Endometrial microvascular endothelial cells (primary cell): ENCODE results near the gene ADORA3. TPM values are rescaled to one million over a fixed set of nuclear protein-coding genes. Genes with fewer than 3 reads are reported as not detected.

Experiments used
- in situ Hi-C: cut with HindIII; loops from 2 replicates; pipeline ENCODE4 v1.10.0; 2017; ENCODE audit warnings: low sequenced_read_pairs, low pct_unique_long_range_greater_than_20kb; ENCODE audit errors: inconsistent ontology term
- total RNA-seq: library from RNA; depleted of rRNA; stranded (reverse); fragments of >200 nt; gene quantifications from one replicate; pipeline ENCODE4 v1.2.3, GENCODE V29; 2015; ENCODE audit errors: inconsistent ontology term

Gene ADORA3
- total RNA-seq, 1 donor from 2014 or later = not detected

DNA sequence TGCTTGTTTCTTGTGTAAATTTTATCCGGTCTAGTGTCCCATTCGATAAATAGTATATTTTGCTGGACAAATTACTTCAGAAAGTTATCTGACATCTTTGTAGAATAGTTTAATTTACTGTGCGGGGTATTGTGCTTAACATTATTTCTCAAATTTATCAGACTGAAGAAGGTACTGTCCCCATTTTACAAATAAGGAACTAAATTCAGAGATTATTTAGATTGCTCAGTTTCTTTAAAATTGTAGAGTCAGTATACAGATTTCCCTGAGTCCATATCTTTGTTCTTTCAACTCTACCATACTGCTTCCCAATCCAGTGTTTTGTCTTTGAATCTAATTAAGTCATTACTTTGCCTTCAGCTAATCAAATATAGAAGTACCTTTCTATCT, 47.8 kb downstream of the ADORA3 start:
- in situ Hi-C loops = no loop called here

DNA sequence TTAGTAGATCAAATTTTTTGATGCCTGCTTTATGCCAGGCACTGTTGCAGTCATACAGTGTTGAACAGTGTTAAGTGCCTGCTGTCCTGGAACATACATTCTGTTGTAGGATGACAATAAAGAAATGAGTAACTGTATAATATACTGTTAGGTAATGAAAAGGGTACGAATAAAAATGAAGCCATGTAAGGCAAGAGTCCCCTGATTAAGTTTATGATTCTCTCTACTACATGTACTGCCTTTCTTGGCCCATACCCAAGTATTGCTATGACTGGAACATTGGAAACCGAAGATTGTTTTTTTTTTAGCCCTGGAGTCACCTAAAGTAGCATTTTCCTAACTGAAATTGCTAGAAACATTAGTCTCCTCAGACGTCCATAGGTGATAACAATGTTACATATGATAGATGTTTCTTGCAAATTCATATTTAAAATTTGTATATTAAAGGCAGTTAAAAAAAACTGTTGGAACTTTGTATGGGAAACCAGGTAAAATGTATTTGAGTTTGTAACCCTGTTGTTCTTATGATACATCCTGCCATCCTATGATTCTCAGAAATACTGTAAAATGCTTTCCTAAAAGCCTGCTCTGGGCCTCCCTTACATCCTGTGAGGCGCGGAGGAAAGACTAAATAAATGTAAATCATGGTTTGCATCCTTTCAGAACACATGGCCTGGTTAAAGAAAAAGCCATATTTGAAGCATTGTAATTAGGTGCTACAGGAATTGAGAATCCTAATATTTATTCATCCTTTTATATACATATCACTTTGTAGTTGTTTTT, 48.4 kb downstream of the ADORA3 start:
- in situ Hi-C loops = no loop called here

DNA sequence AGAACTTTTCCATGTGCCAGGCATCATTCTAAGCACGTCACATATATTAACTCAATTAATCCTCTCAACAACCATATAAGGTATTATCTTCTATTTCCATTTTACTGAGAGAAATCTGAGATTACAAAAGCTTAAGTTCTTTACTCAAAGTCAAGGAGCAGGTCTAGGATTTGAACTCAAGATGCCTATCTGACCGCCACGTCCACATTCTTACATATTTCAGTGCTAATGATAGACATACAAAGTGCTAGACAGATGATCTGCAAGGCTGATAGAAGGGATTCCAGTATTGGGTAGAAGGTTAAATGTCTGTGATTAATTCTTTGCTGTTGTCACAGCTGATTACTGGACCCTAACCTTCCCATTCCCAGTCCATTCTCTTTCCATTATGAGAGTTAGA, 49.7 kb downstream of the ADORA3 start:
- in situ Hi-C loops = no loop called here

DNA sequence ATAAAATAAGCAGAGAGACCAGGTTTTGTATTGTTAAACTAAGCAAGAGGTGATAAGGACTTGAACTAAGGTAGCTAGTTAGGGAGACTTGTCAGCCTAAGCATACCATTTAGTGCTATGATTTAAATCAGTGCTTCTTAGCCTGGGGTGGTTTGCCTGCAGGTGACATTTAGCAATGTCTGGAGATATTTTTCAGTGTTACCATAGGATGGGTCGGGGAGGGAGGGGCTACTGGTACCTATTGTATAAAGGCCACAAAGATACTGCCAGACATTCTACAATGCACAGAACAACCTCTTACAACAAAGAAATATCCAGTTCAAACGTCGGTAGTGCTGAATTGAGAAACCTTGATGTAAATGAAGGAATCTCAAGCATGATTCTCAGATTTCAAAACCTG, 50.9 kb downstream of the ADORA3 start:
- in situ Hi-C loops = no loop called here

DNA sequence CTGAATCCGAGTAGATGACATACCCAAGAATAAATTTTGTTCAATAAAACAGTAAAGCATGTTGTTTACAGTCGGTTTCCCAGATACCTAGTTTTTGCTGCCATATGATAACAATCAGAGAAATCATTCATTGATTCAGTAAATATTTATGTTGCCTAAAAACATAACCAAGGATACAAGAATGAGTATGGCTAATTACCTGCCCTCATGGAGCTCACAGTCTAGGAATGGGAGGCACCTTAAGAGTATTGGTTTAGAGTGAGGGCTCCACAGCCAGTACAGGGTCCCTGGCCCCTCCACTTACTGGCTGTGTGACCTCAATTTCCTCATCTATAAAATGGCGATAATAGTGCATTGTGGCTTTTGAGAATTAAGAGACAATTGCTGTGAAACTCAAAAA, 53.2 kb downstream of the ADORA3 start:
- in situ Hi-C loops = no loop called here

DNA sequence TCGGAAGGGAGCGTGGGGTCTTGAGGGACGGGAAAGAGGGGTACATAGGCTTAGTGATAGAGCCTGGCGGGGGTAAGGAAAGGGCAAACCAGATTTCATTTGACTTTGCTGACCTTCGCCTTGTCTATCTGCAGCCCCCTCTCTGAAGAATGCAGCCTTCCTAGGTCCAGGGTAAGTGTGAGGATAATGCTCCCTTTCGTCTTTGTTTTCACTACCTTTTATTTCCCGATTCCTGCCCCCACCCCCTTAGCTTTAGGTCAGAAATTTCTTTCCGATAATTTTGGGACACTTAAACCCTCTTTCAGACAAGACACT, 53.8 kb downstream of the ADORA3 start:
- in situ Hi-C loops = no loop called here

Other genes with a start within 250 kb of the ADORA3 start
- gene CHIA, start 212.8 kb downstream of the ADORA3 start, total RNA-seq = not detected
- gene OVGP1, start 75.9 kb downstream of the ADORA3 start, total RNA-seq = not detected
- 98.9 TPM for gene WDR77, start 54.4 kb downstream of the ADORA3 start, total RNA-seq
- 382 TPM for gene ATP5PB, start 54.2 kb downstream of the ADORA3 start, total RNA-seq
- gene C1orf162, start 29.6 kb downstream of the ADORA3 start, total RNA-seq = 0.19 TPM
- gene TMIGD3, start within 50 bp of the ADORA3 start, total RNA-seq = not detected
- gene RAP1A, start 116.2 kb upstream of the ADORA3 start, total RNA-seq = 61.4 TPM
- gene INKA2, start 235.8 kb upstream of the ADORA3 start, total RNA-seq = 2.0 TPM